ENCODE measurements around the gene FHOD3. TPM values are rescaled to one million over a fixed set of nuclear protein-coding genes. Genes with fewer than 3 reads are reported as not detected.
A peak's percentile ranks its signal among the peaks of the same experiment; 100 is the strongest.

FHOD3 gene
- total RNA-seq, 1 donor from 2014 or later: 8.9 TPM

DNA sequence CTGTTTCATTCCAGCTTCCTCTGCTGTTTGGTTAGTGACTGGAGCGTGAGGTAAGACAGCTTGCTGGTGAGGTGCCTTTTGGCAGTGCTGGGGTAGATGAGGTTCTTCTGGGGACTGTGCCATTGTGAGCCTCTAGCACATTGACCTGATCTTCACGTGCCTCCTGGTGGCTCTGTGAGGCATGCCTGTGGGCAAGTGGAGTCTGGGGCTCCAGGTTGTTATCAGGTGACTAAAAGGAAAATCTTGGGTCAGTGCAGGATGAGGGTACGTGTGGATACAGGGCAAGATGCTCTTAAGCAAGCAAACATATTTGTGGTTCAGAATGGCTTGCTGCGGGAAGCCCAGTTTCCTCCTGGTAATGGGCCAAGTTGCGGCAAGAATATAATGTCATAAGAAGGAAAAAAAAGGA, 75.4 kb downstream of the FHOD3 start:
- H3K4me3 Mint-ChIP-seq (ENCODE audit: unreplicated experiment): no peak overlapping the region

DNA sequence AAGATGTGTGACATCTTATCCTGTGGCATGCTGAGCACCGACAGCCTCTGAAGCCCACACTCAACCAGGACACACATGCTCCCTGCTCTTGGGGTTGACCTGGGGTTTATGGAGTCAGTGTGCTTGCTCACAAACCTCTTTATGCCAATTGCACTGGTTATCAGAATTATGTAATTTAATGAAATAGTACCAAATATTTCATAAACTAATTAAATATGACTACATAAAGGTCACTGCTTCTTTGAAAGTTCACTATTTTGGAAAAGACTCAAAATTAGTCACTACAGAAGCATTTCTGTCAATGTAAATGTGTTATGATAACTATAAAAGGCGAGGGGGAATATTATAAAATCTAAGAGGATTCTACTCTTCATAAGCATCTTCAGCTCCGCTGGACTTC, 76.7 kb downstream of the FHOD3 start:
- H3K27ac Mint-ChIP-seq (ENCODE audit: unreplicated experiment): no peak overlapping the region
- H3K4me1 Mint-ChIP-seq (ENCODE audit: low read depth): peaks cover 43% of the 10 kb centered on the region
- DNase-seq (ENCODE audit: low spot score): no peak
- H3K36me3 Mint-ChIP-seq (ENCODE audit: low read depth): no peaks in the 10 kb centered on the region
- no peak overlapping the region for H3K4me3 Mint-ChIP-seq (ENCODE audit: unreplicated experiment)
- peaks cover 6% of the 10 kb centered on the region for H3K9me3 Mint-ChIP-seq (ENCODE audit: low read depth)
- TF ChIP-seq, protein P1, sequence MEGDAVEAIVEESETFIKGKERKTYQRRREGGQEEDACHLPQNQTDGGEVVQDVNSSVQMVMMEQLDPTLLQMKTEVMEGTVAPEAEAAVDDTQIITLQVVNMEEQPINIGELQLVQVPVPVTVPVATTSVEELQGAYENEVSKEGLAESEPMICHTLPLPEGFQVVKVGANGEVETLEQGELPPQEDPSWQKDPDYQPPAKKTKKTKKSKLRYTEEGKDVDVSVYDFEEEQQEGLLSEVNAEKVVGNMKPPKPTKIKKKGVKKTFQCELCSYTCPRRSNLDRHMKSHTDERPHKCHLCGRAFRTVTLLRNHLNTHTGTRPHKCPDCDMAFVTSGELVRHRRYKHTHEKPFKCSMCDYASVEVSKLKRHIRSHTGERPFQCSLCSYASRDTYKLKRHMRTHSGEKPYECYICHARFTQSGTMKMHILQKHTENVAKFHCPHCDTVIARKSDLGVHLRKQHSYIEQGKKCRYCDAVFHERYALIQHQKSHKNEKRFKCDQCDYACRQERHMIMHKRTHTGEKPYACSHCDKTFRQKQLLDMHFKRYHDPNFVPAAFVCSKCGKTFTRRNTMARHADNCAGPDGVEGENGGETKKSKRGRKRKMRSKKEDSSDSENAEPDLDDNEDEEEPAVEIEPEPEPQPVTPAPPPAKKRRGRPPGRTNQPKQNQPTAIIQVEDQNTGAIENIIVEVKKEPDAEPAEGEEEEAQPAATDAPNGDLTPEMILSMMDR (IDR thresholded peaks at IDR 0.05): no peak
- H3K27me3 Mint-ChIP-seq (ENCODE audit: low read depth): no peaks in the 10 kb centered on the region

More for the DNA sequence above, 75.4 kb downstream of the FHOD3 start:
- TF ChIP-seq, protein P1 (IDR thresholded peaks at IDR 0.05): peak; percentile 12
- Mint-ChIP-seq H3K27me3 (ENCODE audit: low read depth) (no peaks in the 10 kb centered on the region), H3K9me3 (ENCODE audit: low read depth) (peaks cover 6% of the 10 kb centered on the region), H3K36me3 (ENCODE audit: low read depth) (no peaks in the 10 kb centered on the region), H3K27ac (ENCODE audit: unreplicated experiment) (peak overlapping the region; percentile 39), H3K4me1 (ENCODE audit: low read depth) (peaks cover 50% of the 10 kb centered on the region)
- DNase-seq (ENCODE audit: low spot score): no peak

DNA sequence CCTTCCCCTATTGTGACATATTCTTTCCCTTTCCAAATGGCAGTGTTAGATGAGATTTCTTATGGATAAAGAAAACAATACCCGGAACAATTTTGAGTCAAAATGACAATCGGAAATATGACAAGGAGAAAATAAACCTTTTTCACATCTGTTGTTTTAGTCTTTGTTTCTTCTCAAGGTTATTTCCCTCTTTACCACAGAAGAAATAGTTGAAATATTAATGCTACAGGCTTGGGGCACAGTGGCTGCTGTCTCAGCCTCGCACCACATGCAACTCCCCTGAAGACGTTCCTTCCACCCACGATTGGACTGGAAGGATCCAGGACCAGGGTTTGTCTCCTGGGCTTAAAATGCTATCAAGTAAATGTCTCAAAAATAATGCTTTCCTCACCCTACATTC, 77.6 kb downstream of the FHOD3 start:
- Mint-ChIP-seq H3K4me3 (ENCODE audit: unreplicated experiment) (no peak overlapping the region), H3K27me3 (ENCODE audit: low read depth) (no peaks in the 10 kb centered on the region), H3K36me3 (ENCODE audit: low read depth) (no peaks in the 10 kb centered on the region), H3K9me3 (ENCODE audit: low read depth) (peaks cover 6% of the 10 kb centered on the region), H3K27ac (ENCODE audit: unreplicated experiment) (no peak overlapping the region), H3K4me1 (ENCODE audit: low read depth) (peaks cover 43% of the 10 kb centered on the region)
- TF ChIP-seq, protein P1 (IDR thresholded peaks at IDR 0.05): no peak
- no peak for DNase-seq (ENCODE audit: low spot score)

- Mint-ChIP-seq H3K9me3 (ENCODE audit: low read depth) (peaks cover 3% of the 10 kb centered on the region), H3K27me3 (ENCODE audit: low read depth) (no peaks in the 10 kb centered on the region), H3K4me1 (ENCODE audit: low read depth) (peaks cover 43% of the 10 kb centered on the region), H3K27ac (ENCODE audit: unreplicated experiment) (no peak overlapping the region), H3K4me3 (ENCODE audit: unreplicated experiment) (no peak overlapping the region), H3K36me3 (ENCODE audit: low read depth) (peaks cover 2% of the 10 kb centered on the region)
- TF ChIP-seq, protein P1 (IDR thresholded peaks at IDR 0.05): no peak
- DNase-seq (ENCODE audit: low spot score): no peak
Observed at GRCh38 chr18:36376361-36376760, 78.8 kb downstream of the FHOD3 start.

DNA sequence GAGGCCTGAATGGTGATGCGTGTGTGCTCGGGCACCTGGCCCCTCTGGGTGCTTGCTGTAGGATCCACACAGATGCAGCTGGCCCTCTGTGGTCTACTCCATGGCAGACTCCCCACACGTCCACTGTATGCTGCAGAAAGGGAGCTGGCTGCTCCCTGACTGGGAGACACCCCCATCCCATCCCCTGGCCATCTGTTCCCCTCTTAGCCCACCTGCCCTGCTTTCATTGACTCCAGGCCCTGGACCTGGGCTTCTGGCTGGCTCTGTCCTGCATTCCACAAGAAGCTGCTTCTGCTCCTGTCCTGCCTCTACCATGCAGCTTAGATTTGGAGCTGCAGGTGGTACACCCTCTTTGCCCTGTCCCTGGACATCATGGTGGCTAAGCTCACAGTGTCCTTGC, 80.1 kb downstream of the FHOD3 start:
- Mint-ChIP-seq H3K27ac (ENCODE audit: unreplicated experiment) (no peak overlapping the region), H3K4me3 (ENCODE audit: unreplicated experiment) (no peak overlapping the region)
- DNase-seq (ENCODE audit: low spot score): no peak

More for the DNA sequence above, 80.1 kb downstream of the FHOD3 start:
- no peaks in the 10 kb centered on the region for H3K9me3 Mint-ChIP-seq (ENCODE audit: low read depth)
- no peaks in the 10 kb centered on the region for H3K27me3 Mint-ChIP-seq (ENCODE audit: low read depth)
- TF ChIP-seq, protein P1 (IDR thresholded peaks at IDR 0.05): no peak
- H3K4me1 Mint-ChIP-seq (ENCODE audit: low read depth): peaks cover 35% of the 10 kb centered on the region
- peaks cover 2% of the 10 kb centered on the region for H3K36me3 Mint-ChIP-seq (ENCODE audit: low read depth)

All from chondrocyte (in vitro differentiated cells).